ENCODE measurements around the gene GGTLC2.

DNA sequence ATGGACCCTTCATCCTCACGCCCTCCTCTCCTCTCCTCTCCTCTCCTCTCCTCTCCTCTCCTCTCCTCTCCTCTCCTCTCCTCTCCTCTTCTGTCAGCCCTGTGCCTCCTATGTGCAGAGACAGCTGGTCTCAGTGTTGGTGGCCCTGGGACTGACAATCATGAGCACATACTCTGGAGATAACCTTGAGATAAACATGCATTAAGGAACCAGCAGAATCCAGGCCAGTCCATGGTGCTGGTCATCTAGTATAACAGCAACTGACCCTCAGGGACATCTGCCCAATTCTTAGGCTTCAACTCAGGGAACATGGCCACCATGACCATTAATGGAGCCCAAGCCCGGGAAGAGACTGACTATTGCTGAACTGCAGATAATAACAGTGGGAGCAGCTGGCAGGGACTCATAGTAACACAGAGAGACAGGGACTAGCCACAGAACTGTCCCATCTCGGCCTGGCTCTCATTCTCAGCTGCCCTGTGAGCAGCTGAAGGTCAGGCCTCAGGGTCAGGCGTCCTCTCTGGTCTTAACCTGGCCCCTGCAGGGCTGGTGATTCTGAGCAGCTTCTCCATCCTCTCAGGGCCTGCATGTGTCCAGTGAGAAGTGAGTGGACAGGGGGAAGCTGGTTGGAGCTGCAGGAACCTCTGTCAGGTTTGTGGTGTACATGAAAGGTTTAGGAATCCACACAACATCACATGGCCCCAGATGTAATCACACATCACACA lies 45.4 kb downstream of the GGTLC2 start:
- TF ChIP-seq, protein P1, sequence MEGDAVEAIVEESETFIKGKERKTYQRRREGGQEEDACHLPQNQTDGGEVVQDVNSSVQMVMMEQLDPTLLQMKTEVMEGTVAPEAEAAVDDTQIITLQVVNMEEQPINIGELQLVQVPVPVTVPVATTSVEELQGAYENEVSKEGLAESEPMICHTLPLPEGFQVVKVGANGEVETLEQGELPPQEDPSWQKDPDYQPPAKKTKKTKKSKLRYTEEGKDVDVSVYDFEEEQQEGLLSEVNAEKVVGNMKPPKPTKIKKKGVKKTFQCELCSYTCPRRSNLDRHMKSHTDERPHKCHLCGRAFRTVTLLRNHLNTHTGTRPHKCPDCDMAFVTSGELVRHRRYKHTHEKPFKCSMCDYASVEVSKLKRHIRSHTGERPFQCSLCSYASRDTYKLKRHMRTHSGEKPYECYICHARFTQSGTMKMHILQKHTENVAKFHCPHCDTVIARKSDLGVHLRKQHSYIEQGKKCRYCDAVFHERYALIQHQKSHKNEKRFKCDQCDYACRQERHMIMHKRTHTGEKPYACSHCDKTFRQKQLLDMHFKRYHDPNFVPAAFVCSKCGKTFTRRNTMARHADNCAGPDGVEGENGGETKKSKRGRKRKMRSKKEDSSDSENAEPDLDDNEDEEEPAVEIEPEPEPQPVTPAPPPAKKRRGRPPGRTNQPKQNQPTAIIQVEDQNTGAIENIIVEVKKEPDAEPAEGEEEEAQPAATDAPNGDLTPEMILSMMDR (IDR thresholded peaks at IDR 0.05): no peak
- no peak for TF ChIP-seq POLR2A (IDR thresholded peaks at IDR 0.05)

Measured in lower leg skin (tissue), 3 donors.